HG03558 (cell line): ENCODE measurements around the gene PTPN12.
"Not testable (repeated sequence)": the region's sequence is repeated elsewhere in the genome, so short reads cannot be mapped to it uniquely, and the experiment has no call there.

ENCODE experiments used
- ATAC-seq: cut with Tn5 transposase; IDR thresholded peaks from one replicate; pipeline ENCODE4 v1.9.1; 2021; ENCODE audit warnings: moderate number of reproducible peaks; ENCODE audit not compliant: unreplicated experiment; ENCODE audit errors: extremely low read depth

Gene PTPN12

DNA sequence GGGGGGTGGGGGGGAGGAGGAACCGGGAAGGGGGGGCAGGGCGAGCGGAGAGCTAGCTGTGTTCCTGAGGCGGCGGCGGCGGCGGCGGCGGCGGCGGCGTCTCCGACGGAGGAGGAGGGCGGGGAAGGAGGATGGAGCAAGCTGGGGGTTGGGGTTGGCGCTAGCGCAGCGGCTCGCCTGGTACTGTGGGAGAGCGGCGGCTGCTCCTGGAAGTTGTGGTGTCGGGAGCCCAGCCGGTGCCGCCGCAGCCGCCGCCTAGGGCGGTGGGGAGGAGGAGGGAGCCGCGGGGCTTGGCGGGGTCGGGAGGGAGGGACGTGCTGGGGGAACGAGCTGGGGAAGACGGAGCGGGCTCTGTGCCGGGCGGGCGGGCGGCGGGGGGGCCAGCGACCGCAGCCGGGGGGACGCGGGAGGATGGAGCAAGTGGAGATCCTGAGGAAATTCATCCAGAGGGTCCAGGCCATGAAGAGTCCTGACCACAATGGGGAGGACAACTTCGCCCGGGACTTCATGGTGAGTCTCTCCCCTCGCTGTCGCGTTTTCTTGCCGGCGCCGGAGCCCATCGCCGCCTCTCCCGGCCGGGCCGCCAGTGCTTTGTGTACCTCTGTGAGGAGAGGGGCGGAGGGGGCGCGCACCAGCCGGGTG, at the start of gene PTPN12:
PTPN12 (plus strand) TSS at position 160 of the 642 bp plus-strand sequence; CDS start at position 412, 252 bp downstream.
- ATAC-seq: peak; percentile 5

DNA sequence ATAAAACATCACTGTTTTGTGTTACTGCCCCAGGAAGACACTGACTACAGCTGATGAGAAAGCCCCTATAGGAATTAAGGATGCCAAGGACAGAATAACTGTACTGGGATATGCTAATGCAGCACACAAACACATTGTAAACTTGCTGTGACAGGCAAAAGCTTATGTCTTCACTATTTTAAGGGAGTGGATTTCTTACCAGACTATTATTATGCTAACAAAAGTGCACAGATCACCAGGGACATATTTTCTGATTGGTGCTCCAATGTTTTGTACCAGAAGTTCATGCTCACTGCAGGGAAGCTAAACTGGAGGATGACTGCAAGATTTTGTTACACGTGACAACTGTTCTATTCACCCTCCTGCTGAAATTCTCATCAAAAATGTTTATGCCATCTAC, 48.1 kb upstream of the PTPN12 start:
- no peak for ATAC-seq

DNA sequence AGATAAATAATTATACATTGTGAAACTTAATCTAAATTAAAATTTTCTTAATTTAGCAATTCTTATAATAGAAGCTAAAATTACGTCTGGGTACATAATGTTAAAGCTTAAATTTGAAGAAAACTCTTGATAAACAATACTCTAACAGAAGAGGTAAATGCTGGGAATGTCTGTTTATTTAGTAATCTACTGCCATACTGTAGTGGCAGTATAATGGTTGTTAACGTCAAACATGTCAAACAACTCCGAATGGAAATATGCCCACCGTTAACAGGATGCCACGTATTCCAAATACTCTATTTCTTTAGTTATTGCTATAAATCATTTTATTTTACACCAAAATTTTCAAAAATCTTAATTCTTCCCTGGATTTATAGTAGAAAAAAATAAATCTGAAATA, 40.0 kb upstream of the PTPN12 start:
- ATAC-seq: no peak

DNA sequence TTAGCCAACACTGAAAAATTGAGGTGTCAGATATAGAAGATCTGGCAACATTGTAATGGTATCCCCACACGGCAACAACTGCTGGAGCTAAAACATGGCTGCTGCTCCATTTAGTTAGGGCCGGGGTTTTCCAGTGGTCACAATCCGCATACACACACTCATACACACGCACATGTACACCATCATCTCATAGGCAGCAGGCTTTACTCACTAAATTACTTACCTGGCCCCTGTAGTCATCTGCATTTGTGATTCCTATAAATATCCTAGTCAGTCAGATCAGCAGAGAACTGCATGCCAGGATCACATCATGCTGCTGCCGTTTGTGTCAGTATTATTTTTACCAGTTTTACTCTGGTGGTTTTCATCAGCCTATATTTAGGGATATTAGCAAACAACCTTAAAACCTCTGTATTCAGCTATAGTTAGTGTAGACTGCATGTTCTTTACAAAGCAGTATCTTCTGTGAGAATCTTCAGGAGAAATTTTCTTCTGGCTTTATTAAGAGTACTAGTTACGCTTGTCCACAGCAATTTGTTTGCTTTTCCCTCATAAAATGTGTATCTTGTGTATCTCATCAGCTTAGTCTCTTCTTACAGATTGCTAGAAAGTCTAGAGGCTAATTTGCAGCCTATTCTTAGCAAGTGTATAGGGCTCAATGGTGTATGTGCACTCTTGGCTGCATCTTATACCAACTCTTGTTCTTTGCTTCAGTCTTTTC, 38.3 kb upstream of the PTPN12 start:
- no peak for ATAC-seq

DNA sequence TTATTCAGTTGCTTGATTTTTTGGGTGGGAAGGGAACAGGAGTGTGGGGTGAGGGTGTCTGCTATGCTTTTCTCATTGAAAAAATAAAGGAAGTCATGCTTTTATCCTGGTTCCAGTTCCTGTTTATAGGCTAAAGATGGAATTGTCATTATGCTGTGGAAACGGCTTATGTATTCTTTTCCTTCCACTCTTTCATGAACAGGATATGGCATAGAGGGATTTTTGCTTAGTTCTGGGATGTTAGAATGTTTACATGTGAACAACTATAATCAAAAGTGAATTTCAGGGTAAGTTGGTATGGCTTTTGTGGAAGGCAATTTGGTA, 35.9 kb upstream of the PTPN12 start:
- no peak for ATAC-seq

DNA sequence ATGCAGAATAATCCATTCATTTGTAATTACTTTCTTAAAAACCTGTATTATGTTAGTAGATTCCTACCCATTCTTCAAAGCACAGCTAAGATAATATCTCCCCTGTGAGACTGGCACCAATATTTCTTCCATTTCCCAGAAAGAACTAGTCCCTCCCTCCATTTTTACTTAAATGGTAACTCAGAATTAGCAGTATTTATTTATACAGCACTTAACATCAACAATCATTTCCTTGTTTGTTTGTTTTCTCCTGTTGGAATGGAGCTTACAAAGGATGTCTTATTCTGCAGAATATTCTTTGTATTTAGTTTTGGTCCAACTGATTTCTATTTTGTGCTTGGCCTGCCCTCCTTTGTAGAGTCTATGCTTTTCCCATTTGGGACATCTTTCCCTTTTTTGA, 32.1 kb upstream of the PTPN12 start:
- ATAC-seq: no peak

DNA sequence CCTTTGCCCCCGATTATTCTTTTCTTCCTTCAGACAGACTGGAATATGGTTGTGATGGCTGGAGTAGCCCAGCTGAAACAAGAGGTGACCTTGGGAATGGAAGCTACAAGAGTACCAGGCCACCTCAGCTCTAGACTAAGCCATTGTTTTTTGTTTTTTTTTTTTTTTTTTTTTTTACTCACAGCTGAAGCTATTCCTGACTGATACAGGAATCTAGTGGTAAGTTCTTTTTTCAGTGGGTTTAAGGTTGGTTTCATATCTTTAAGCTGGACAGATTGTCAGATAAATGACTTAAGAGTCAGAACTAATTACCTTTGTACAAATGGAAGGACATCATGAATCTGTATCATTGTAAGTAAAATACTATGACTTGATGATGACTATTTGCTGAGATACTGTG, 30.2 kb upstream of the PTPN12 start:
- no peak for ATAC-seq

DNA sequence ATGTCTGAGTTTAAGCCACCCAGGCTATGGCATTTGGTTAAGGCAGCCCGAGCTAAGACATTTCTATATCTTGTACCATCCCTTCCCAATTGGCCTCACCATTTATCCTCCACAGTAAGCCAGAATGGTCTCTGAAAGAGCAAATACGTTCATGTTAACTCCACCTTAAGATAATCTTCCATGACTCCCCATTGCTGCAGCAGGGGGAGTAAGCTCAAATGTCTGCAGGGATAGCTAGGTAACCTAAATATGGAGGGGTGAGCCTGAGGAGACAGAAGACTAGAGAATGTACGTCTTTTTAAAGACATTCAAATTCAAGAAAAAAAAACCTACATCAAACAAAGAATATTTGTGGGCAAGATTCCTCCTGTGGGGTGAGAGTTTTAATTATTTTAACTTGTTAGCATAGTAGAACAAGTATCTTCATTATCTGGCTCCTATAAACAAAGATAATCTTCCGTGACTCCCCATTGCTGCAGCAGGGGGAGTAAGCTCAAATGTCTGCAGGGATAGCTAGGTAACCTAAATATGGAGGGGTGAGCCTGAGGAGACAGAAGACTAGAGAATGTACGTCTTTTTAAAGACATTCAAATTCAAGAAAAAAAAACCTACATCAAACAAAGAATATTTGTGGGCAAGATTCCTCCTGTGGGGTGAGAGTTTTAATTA, 24.0 kb upstream of the PTPN12 start:
- ATAC-seq: not testable (repeated sequence)

DNA sequence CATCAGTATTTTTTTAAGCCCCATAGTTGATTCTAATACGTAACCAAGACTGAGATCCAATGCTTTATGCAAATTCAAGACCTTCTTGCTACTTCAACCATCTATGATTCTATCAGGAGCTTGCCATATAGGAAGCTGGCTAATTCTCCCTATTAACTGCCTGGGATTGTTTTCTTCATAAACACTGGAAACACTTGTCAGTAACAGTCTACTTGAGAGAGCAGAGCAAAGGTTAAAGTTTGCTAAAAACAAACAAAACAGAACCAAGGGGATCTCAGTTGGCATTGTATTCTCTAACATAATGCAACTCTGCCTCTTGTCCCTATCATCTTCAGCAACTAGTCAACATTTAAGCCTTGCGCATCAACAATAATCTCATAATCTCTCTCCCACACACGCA, 21.0 kb upstream of the PTPN12 start:
- no peak for ATAC-seq

DNA sequence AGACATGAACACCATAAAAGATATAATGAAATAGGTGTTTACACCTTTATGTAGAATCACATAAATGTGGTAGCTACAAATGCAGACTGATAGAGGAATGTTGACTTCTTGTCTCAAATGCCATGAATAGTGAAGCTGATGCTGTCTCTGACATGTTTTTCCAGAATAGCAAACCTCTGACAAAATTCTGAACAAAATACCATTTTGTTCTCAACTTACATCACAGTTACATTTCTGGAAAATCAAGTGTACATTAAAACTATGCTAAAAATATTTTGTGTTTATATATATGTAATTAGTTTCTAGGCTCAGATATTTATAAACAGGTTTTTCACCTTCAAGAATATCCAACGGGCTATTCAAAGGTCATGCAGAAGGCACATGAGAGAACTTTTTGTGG, 16.8 kb upstream of the PTPN12 start:
- ATAC-seq: no peak

DNA sequence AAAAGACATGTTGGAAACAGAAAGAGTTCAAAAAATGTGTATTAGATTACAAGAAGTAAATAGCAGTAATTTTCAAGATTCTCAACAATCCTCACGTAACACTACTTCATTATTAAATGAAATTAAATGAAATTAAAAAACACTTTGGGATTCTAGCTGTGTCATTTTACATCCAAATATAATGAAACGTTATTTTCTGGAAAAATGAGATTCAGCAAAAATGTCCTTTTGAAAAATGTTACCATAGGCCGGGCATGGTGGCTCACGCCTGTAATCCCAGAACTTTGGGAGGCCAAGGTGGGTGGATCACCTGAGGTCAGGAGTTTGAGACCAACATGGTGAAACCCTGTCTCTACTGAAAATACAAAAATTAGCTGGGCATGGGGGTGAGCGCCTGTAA, 15.6 kb upstream of the PTPN12 start:
- not testable (repeated sequence) for ATAC-seq

DNA sequence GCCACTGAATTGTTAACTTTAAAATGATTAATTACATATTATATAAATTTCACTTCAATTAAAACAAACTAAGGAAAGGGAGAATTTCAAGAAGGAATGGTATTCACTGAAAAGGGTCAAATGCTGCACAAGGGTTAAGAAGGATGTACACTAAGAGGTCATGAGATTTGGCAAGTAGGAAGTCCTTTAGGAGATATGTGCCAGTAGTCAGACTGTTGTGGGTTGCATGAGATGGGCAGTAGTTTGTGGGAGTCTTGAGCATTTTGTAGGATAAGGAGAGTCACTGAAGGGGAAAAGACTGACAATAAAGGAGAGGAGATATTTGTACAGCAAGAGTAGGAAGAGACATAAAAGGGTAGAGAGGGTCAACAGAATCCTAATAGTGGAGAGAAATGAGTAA, 12.4 kb upstream of the PTPN12 start:
- no peak for ATAC-seq

DNA sequence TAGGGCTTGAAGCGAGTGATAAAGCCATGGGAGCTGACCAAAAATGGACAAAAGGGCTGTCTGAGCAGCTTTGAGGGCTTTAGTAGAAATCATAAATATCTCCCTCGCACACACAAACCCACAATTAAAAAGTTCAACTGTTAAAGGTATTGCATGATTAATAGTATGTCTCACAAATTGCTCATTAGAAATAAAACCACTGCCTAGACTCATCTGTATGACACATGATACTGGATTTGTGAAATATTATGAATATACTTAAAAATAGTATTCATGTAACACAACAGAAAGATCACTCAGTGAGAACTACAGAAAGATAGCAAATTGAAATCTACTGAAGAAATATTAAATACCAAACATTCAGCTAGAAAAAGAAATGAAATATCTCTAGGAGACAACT, 11.9 kb upstream of the PTPN12 start:
- ATAC-seq: no peak

DNA sequence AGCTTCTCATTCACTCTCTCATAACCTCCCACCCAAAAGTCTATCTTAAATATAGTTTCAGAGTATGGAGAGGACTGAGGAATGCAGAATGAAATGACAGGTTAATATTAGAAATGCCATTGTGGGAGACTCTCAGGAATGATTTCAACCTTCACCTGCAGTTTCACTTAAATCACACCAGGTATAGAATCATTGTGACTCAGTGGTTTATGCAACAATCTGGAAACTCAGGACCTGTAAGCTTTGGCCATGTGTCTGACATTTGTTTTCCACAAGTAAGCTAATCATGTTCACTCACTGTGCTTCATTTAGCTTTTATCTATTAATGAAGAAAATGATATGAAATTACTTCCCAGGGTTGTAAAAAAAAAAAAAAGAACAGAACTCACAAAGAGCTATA, 8.7 kb upstream of the PTPN12 start:
- no peak for ATAC-seq

DNA sequence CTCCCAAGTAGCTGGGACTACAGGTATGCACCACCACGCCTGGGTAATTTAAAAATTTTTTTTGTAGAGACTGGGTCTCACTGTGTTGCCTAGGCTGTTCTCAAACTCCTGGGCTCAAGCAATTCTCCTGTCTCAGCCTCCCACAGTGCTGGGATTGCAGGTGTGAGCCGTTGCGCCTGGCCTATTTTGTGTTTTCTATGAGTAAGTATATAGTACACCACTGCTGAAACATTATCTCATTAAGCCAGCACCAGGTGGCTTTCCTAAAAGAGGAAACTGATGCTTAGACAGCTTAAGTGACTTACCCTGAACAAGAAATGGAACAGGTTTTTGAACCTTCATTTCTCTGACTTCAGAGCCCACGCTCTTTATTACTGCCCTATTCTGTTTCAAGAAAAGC, 7.8 kb upstream of the PTPN12 start:
- ATAC-seq: no peak

DNA sequence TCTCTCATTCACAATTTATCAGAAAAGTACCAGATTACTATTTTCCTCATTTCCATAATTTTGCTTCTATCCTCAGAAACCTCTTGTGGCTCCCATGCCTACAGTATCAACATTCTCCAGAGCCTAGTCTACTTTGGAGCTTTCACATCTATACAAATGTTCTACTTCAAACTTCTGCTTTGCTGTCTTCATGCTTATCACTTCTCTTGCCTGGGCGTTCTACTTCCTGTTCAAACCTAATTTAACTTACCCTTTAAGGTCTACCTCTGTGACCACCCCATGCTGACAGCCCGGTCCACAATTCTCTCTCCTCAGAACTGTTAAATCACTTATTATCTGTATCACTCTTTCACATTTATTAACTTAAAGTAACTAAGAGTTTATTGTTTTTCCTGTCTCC, 6.1 kb upstream of the PTPN12 start:
- no peak for ATAC-seq

DNA sequence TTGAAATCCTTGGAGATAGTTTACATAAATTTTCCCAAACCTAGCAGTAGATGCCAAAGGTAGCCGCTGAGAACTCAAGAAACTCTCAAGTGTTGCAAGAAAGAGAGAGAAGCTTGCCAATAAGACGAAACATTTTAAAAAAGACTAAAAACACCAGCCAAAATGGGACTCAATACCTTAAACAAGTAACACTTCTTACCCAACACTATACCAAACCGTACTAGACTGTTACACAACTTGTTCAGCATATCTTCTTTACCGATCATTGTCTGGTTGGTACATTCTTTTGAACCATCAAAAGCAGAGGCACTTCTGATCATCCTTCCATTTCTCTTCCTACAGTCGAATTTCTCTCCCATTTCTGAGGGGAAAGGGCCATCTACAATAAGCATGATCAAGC, 4.8 kb upstream of the PTPN12 start:
- no peak for ATAC-seq

DNA sequence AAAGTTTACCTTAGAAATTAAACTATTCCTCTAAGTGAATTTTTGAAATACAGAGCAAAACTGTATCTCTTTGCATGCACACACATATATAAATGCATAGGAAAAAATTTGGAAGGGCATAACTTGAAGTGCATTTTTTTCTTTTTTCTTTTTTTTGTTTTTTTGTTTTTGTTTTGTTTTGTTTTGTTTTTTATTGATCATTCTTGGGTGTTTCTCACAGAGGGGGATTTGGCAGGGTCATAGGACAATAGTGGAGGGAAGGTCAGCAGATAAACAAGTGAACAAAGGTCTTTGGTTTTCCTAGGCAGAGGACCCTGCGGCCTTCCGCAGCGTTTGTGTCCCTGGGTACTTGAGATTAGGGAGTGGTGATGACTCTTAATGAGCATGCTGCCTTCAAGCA, 4.4 kb upstream of the PTPN12 start:
- ATAC-seq: not testable (repeated sequence)

DNA sequence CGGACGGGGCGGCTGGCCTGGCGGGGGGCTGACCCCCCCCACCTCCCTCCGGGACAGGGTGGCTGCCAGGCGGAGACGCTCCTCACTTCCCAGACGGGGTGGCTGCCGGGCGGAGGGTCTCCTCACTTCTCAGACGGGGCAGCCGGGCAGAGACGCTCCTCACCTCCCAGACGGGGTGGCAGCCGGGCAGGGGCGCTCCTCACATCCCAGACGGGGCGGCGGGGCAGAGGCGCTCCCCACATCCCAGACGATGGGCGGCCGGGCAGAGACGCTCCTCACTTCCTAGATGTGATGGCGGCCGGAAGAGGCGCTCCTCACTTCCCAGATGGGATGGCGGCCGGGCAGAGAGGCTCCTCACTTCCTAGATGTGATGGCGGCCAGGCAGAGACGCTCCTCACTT, 3.0 kb upstream of the PTPN12 start:
- ATAC-seq: not testable (repeated sequence)

DNA sequence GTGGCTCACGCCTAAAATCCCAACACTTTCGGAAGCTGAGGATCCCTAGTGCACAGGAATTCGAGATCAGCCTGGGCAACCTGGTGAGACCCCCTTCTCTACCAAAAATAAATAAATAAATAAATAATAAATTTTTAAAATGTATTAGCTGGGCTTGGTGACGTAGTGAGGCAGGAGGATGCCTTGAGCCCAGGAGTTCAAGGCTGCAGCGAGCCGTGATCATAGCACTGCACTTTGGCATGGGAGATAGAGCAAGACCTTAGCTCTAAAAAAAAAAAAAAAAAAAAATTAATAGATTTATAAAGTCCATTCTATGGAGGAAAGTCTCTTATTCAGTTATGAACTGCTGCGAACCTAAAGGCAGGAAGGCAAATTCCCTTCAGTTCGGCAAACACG, 1.1 kb upstream of the PTPN12 start:
- no peak for ATAC-seq

DNA sequence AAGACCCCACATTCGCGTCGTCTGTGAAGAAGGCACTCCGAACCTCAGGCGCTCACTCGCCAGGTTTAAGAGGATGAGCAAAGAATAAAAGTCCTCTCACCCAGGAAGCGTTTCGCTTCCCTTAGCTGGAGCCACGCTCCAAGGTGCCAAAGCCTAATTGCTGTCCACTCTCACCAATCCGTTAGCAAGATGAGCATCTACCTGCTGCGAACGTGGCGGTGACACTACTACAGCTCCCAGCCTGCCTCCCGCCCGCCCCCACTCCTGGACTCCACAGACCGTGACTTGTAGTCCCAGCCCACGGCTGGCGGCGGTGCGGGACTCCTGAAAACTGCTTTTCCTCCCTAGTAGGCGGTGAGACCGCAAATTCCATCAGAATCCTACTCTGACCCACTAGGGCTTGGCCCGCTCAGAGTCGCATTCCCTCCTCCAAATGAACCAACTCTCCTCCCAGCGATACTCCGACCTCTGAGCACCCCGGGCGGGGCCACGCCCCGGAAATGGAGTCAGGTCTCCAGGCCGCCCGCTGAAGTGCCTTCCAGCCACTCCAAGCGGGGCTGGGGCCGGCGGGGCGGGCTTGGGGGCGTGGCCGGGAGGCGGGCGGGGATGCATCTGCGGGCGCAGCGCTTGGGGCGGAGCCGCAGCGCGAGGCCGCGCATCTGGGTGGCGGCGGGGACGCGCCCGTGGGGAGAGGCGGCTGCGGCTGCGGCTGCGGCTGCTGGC, 521 bp upstream of the PTPN12 start:
- peak; percentile 90 for ATAC-seq
